ENCODE data around the gene AHNAK.

AHNAK gene

DNA sequence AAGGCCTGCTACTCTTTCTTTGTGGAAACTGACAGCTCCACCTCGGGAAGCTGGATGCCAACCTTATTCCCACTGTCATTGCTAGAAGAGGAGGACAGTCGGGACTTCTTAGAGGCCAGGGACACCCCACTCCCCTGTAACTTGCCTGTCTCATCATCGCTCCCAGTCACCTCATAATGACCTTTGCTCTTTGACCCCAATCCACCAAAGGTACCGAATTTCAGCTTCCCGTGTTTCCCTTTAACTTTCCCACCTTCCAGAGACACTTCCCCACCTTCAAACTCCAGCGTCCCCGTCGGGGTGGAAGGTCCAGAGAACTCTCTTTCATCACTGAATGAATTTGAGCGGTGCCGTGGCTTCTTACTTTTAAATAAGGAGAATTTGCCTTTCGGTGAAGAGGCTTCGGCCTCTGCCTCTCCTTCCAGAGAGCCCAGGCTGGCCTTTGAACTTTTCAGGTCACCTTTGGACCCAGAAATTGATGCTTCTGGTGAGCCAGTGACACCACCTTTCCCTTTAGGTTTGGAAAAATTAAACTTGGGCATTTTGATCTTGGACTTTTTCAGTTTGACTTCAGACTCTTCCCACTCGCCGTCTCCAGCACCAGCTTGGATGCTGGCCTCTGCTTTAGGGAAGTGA, 29.8 kb downstream of the AHNAK start:
- H3K9ac ChIP-seq (ENCODE audit: low read length), result no peak overlapping the region
- H3K4me1 ChIP-seq (ENCODE audit: control insufficient read depth, insufficient read depth, low read length), result peaks cover 4% of the 10 kb centered on the region
- no peaks in the 10 kb centered on the region for H3K9me3 ChIP-seq (ENCODE audit: control insufficient read depth, low read length)
- no peaks in the 10 kb centered on the region for H3K27me3 ChIP-seq (ENCODE audit: control insufficient read depth, insufficient read depth, low read length)
- no peak overlapping the region for H3K4me3 ChIP-seq (ENCODE audit: low read length)
- peaks cover 51% of the 10 kb centered on the region for H3K36me3 ChIP-seq (ENCODE audit: control insufficient read depth, insufficient read depth, low read length)

DNA sequence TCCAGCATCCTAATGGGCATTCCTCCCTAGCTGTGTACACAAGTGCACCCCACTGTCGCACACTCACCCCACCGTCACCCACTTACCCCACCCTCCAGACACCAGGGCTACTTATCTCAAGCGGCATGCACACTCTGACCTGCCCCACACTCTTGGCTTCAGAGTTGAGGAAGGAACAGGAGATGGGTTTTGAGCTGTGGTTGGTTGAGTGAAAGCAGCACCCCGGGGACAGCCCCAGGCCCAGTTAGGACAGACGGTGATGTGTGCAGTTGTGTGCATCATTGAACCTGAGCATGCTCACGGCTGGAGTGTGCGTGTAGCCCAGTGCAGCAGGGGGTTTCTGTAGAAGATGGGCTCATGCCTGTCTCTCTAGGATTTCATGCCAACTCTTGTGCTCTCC, 32.5 kb downstream of the AHNAK start:
- Histone ChIP-seq H3K9me3 (ENCODE audit: control insufficient read depth, low read length) (no peaks in the 10 kb centered on the region), H3K9ac (ENCODE audit: low read length) (no peak overlapping the region), H3K4me1 (ENCODE audit: control insufficient read depth, insufficient read depth, low read length) (peaks cover 4% of the 10 kb centered on the region), H3K27me3 (ENCODE audit: control insufficient read depth, insufficient read depth, low read length) (no peaks in the 10 kb centered on the region), H3K4me3 (ENCODE audit: low read length) (no peak overlapping the region), H3K36me3 (ENCODE audit: control insufficient read depth, insufficient read depth, low read length) (peaks cover 35% of the 10 kb centered on the region)

DNA sequence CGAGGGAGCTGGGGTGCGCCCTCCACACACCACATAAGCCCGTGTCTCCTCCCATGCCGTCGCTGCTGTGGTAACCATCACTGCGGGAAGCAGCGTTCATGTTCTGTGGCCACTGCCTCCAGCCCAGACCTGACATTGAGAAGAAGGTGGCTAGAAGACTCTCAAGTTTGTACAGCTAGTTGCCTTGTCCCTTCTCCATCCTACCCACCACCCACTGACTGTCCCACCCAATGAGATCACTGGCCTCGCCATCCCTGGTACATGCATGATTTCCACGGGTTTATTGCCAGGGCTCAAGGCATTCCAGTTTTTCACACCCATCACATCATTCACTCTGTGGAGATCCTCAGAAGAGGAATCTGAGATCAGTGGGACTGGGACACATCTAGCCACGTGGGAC, 33.0 kb downstream of the AHNAK start:
- Histone ChIP-seq H3K36me3 (ENCODE audit: control insufficient read depth, insufficient read depth, low read length) (peaks cover 30% of the 10 kb centered on the region), H3K9me3 (ENCODE audit: control insufficient read depth, low read length) (no peaks in the 10 kb centered on the region), H3K9ac (ENCODE audit: low read length) (no peak overlapping the region), H3K27me3 (ENCODE audit: control insufficient read depth, insufficient read depth, low read length) (no peaks in the 10 kb centered on the region), H3K4me1 (ENCODE audit: control insufficient read depth, insufficient read depth, low read length) (peaks cover 9% of the 10 kb centered on the region), H3K4me3 (ENCODE audit: low read length) (no peak overlapping the region)

DNA sequence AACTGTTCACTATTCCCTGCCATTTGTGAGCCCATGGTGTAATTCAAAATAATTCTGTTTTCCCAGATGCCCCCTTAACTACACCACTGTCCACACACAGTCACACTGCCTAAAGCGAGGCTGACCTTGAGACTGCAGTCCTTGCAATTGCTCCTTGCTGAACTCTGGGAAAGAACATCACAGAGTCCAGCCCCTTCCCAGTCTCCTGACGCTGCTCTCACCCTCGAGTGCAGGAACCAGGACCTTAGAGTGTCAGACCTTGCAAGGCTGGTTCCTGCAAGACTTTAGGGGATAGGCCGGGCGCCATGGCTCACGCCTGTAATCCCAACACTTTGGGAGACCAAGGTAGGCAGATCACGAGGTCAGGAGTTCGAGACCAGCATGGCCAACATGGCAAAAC, 33.6 kb downstream of the AHNAK start:
- H3K36me3 ChIP-seq (ENCODE audit: control insufficient read depth, insufficient read depth, low read length), result peaks cover 23% of the 10 kb centered on the region
- H3K9ac ChIP-seq (ENCODE audit: low read length), result no peak overlapping the region
- H3K27me3 ChIP-seq (ENCODE audit: control insufficient read depth, insufficient read depth, low read length), result no peaks in the 10 kb centered on the region
- no peak overlapping the region for H3K4me3 ChIP-seq (ENCODE audit: low read length)
- H3K9me3 ChIP-seq (ENCODE audit: control insufficient read depth, low read length), result no peaks in the 10 kb centered on the region
- peaks cover 14% of the 10 kb centered on the region for H3K4me1 ChIP-seq (ENCODE audit: control insufficient read depth, insufficient read depth, low read length)

DNA sequence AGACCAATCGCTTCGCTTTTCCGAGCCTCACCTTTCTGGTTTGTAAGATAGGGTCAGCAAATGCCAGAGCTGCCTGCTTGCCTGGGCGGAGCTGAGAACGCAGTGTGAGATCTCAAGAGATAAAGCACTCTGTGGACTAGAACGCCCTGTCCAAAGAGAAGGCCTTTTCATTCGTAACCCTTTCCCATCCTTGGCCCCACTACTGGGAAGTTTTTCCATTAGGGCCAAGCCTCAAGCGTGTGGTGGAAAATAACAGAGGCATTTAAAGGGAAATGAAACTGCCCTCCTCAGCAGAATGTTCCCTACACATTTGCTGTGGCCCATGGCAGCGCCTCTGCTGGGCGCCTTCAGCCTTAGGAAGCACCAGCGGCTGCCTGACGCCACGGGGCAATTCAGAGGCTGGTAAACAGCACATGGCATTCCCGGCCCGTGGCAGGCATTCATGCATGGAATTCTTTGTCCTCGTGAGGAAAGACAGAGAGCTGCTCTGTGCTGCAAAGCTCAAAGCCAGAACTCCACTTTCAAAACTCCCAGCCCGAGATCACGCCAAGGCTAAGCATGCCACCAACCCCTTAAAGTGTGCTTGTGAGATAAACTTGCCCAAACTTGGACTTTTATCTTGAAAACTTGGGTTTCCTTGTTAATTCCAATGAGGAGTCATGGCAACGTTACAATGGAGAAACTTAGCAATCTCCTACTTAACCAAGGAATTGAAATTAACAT, 38.1 kb downstream of the AHNAK start:
- Histone ChIP-seq H3K9me3 (ENCODE audit: control insufficient read depth, low read length) (no peaks in the 10 kb centered on the region), H3K36me3 (ENCODE audit: control insufficient read depth, insufficient read depth, low read length) (no peaks in the 10 kb centered on the region), H3K4me1 (ENCODE audit: control insufficient read depth, insufficient read depth, low read length) (peaks cover 22% of the 10 kb centered on the region), H3K9ac (ENCODE audit: low read length) (peak overlapping the region; percentile 14), H3K4me3 (ENCODE audit: low read length) (no peak overlapping the region), H3K27me3 (ENCODE audit: control insufficient read depth, insufficient read depth, low read length) (peaks cover 4% of the 10 kb centered on the region)

DNA sequence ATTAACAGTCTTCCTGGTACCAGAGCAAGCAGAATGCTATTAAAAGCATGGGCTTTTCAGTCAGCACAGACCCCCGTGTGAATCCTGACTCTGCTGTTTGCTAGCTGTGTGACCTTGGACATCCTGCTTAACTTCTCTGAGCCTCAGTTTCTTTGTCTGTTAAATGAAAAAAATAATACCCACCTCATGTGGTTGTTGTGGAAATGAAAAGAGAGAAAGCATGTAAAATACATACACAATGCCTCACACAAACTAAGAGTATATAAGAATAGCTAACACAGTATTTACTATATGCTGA, 39.5 kb downstream of the AHNAK start:
- no peaks in the 10 kb centered on the region for H3K36me3 ChIP-seq (ENCODE audit: control insufficient read depth, insufficient read depth, low read length)
- H3K4me1 ChIP-seq (ENCODE audit: control insufficient read depth, insufficient read depth, low read length), result peaks cover 33% of the 10 kb centered on the region
- H3K27me3 ChIP-seq (ENCODE audit: control insufficient read depth, insufficient read depth, low read length), result peaks cover 4% of the 10 kb centered on the region
- H3K9me3 ChIP-seq (ENCODE audit: control insufficient read depth, low read length), result no peaks in the 10 kb centered on the region
- no peak overlapping the region for H3K9ac ChIP-seq (ENCODE audit: low read length)
- H3K4me3 ChIP-seq (ENCODE audit: low read length), result no peak overlapping the region

DNA sequence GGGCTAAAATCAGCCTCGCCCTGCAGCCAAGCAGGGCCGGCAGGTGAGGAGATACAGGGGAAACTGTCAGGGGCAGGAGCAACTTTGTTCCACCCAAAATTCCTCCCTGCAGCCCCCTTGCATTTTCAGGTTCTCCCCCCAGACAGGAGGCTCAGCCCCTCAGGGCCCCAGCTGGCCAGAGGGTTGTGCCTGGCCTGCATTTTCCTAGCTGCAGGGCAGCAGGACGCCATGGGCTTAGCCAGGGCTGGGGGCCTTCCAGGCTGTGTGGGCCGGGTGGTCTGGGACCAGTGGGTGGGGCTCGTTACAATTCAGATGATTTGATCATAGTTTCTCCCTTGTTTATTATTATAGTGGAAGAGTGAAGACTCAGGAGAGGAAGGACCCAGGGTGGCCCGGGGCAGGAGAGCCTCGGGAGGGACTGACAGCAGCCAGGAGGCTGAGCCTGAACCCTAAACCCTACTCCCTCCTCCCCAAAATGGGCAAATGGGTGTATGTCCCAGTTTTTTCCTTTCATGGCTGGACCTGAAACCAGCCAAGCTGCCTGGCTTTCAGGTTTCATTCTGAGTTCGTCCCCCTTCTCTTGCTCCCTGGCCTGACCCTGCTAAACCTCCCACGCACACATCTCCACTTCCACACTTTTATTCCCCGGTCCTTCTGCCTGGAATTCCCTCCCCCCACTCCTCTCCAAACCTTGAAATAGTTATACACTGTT, 40.0 kb downstream of the AHNAK start:
- Histone ChIP-seq H3K9ac (ENCODE audit: low read length) (no peak overlapping the region), H3K4me1 (ENCODE audit: control insufficient read depth, insufficient read depth, low read length) (peaks cover 38% of the 10 kb centered on the region), H3K36me3 (ENCODE audit: control insufficient read depth, insufficient read depth, low read length) (no peaks in the 10 kb centered on the region), H3K4me3 (ENCODE audit: low read length) (no peak overlapping the region), H3K27me3 (ENCODE audit: control insufficient read depth, insufficient read depth, low read length) (peaks cover 4% of the 10 kb centered on the region), H3K9me3 (ENCODE audit: control insufficient read depth, low read length) (no peaks in the 10 kb centered on the region)

DNA sequence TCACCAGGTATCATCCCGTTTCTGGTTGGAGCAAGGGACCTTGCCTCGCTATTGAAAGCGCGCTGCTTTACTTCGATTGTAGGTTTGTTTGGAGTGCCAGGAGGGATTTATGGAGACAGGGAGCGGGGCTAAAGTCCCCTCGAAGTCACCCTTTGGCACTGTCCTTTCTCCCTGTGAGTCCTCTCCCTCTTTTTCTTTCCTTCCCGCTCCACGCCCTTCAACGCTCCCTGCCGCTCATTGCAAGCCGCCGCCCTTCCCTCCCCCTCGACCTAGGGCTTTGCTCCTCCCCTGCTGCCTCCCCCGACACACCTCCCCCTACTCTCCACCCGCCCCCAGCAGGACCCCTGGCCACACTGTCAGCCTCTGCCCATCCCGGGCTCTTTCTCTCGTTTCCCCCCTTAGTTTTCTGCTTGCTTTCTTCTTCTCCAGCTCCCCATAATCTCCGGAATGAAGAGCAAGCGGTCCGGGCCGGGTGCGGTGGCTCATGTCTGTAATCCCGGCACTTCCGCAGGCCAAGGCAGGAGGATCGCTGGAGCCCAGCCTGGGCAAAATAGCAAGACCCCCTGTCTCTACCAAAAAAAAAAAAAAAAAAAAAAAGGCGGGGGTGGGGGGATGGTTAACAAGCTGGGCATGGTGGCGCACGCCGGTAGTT, 41.0 kb downstream of the AHNAK start:
- H3K4me1 ChIP-seq (ENCODE audit: control insufficient read depth, insufficient read depth, low read length), result peaks cover 38% of the 10 kb centered on the region
- no peaks in the 10 kb centered on the region for H3K9me3 ChIP-seq (ENCODE audit: control insufficient read depth, low read length)
- H3K36me3 ChIP-seq (ENCODE audit: control insufficient read depth, insufficient read depth, low read length), result no peaks in the 10 kb centered on the region
- peak overlapping the region; percentile 45 for H3K9ac ChIP-seq (ENCODE audit: low read length)
- no peak overlapping the region for H3K4me3 ChIP-seq (ENCODE audit: low read length)
- peaks cover 4% of the 10 kb centered on the region for H3K27me3 ChIP-seq (ENCODE audit: control insufficient read depth, insufficient read depth, low read length)

DNA sequence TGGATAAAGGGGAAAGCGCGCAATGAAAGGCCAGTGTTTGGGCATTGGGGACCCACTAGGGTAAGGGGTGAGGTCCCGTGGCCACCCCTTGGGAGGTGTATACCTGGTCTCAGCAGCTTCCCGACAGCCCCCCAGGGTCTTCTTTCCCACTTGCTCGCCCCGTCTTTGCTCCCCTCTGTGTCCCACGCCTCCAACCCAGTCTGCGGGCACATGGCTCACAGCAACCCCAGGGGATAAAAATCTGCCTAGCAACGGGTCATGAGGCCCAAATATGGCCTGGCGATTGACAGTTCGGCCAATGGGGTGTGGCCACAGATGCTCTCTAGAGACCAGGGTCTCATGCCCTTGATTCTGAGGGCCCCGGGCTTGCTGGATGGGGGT, 41.6 kb downstream of the AHNAK start:
- Histone ChIP-seq H3K9me3 (ENCODE audit: control insufficient read depth, low read length) (no peaks in the 10 kb centered on the region), H3K36me3 (ENCODE audit: control insufficient read depth, insufficient read depth, low read length) (no peaks in the 10 kb centered on the region), H3K4me3 (ENCODE audit: low read length) (no peak overlapping the region), H3K4me1 (ENCODE audit: control insufficient read depth, insufficient read depth, low read length) (peaks cover 38% of the 10 kb centered on the region), H3K27me3 (ENCODE audit: control insufficient read depth, insufficient read depth, low read length) (peaks cover 4% of the 10 kb centered on the region), H3K9ac (ENCODE audit: low read length) (peak overlapping the region; percentile 45)

DNA sequence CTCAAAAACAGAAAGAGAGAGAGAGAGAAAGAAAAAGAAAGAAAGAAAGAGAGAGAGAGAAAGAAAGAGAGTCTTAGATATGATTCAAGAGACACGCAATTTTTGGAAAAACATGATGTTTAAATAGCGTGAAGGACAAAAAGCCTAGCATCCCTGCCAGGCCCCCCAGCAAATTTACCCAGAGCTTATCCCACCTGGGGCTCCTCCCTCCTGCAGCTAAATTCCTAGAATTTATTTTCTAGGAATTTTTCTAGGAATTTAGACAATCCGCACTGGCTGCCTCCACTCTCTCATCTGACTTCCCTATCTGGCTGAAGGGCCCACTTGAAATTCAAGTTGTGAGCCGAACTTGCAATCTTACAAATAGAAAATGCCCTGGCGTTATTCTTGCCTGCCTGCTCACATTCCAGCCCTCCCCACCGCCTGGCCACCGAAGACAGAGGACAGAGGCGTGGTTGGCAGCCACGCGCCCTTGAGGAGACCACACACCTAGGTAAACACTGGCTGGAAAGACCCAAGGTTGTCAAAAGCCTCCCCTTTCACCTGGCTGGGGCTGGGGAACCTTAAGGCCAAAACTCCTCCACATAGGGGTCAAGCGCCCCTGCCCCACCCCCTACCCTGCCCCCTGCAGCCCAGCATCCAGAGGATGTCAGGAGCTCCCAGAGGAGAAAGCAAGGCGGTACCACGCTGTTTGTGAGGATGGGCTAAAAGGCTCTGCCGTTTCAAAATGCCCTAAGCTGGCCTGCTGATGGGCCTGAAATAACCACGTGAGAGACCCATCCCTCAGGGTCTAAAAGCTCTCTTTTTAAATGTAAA, 42.2 kb downstream of the AHNAK start:
- Histone ChIP-seq H3K27me3 (ENCODE audit: control insufficient read depth, insufficient read depth, low read length) (peaks cover 4% of the 10 kb centered on the region), H3K4me1 (ENCODE audit: control insufficient read depth, insufficient read depth, low read length) (peaks cover 38% of the 10 kb centered on the region), H3K36me3 (ENCODE audit: control insufficient read depth, insufficient read depth, low read length) (no peaks in the 10 kb centered on the region)

DNA sequence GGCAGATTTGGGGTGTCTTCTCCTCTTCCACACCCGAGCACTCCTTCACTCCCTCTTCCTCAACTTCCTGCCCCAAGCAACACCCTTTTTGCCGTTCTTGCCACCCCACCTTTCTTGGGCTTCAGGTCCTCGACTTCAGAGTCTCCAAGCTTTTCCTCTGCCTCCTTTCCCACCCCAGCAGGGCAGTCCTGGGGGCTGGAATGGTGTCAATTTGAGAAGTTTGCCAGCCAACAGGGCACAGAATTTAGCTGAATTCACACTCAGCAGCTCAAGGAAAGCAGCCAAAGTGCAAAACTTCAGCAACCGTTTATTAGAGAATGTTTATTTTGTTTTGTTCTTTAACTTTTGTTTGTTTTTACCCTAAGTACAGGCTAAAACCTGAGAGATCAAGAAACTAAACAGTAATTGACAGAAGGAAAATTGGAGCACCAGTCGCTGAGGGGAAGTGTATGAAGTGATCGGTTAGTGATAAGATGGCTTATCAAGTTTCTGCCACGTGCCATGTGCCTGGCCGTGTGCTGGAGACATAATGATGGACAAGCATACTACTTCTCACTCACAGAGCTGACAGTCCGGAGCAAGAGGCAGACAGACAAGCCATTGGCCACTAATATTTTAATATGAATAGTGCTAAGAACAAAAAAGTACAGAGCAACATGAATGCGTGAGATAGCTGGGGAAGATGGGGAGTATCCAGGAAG, 44.4 kb downstream of the AHNAK start:
- Histone ChIP-seq H3K9me3 (ENCODE audit: control insufficient read depth, low read length) (no peaks in the 10 kb centered on the region), H3K27me3 (ENCODE audit: control insufficient read depth, insufficient read depth, low read length) (peaks cover 4% of the 10 kb centered on the region), H3K4me3 (ENCODE audit: low read length) (no peak overlapping the region), H3K9ac (ENCODE audit: low read length) (no peak overlapping the region), H3K4me1 (ENCODE audit: control insufficient read depth, insufficient read depth, low read length) (peaks cover 27% of the 10 kb centered on the region), H3K36me3 (ENCODE audit: control insufficient read depth, insufficient read depth, low read length) (no peaks in the 10 kb centered on the region)

More for the DNA sequence above, 42.2 kb downstream of the AHNAK start:
- Histone ChIP-seq H3K4me3 (ENCODE audit: low read length) (no peak overlapping the region), H3K9ac (ENCODE audit: low read length) (no peak overlapping the region), H3K9me3 (ENCODE audit: control insufficient read depth, low read length) (no peaks in the 10 kb centered on the region)

Data from mucosa of stomach (tissue), 1 donor.